ENCODE results near the gene PTRHD1.
"Not testable (repeated sequence)": the region's sequence is repeated elsewhere in the genome, so short reads cannot be mapped to it uniquely, and the experiment has no call there.

- TF ChIP-seq, protein P1, sequence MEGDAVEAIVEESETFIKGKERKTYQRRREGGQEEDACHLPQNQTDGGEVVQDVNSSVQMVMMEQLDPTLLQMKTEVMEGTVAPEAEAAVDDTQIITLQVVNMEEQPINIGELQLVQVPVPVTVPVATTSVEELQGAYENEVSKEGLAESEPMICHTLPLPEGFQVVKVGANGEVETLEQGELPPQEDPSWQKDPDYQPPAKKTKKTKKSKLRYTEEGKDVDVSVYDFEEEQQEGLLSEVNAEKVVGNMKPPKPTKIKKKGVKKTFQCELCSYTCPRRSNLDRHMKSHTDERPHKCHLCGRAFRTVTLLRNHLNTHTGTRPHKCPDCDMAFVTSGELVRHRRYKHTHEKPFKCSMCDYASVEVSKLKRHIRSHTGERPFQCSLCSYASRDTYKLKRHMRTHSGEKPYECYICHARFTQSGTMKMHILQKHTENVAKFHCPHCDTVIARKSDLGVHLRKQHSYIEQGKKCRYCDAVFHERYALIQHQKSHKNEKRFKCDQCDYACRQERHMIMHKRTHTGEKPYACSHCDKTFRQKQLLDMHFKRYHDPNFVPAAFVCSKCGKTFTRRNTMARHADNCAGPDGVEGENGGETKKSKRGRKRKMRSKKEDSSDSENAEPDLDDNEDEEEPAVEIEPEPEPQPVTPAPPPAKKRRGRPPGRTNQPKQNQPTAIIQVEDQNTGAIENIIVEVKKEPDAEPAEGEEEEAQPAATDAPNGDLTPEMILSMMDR (IDR thresholded peaks at IDR 0.05; ENCODE audit: poor library complexity, severe bottlenecking): not testable (repeated sequence)
- not testable (repeated sequence) for TF ChIP-seq EP300 (conservative IDR thresholded peaks at IDR 0.05; ENCODE audit: poor library complexity, severe bottlenecking)
These were observed 7.3 kb upstream of the PTRHD1 start for GRCh38 chr2:24800487-24800886.

Measured in neural cell (in vitro differentiated cells).